ENCODE results near the gene FNDC3B.
"Not testable (repeated sequence)": the region's sequence is repeated elsewhere in the genome, so short reads cannot be mapped to it uniquely, and the experiment has no call there.

Gene FNDC3B

GRCh38 chr3:172225215-172225707, 185.9 kb downstream of the FNDC3B start:
- no peak for DNase-seq

DNA sequence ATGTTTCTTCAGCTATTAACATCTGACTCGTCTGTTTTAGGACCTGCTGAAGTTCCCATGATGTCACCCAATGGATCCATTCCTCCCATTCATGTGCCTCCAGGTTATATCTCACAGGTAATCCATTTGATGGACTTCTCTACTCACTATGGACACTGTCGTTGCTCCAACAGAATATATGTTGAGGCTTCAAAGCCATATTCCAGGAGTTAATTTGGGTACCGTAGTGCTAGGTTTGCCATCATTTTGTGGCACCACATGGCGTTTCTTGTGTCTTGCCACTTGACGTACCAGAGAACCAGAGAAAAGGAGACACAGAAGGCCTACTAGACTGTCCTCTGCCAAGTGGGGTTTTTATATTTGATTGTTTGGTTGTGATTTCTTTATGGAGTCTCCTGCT, 187.5 kb downstream of the FNDC3B start:
- no peak for DNase-seq

- no peak for DNase-seq
Measured at GRCh38 chr3:172227340-172228035, 188.1 kb downstream of the FNDC3B start.

GRCh38 chr3:172228036-172228415, 188.6 kb downstream of the FNDC3B start:
- no peak for DNase-seq

- DNase-seq: no peak
Measured at GRCh38 chr3:172229462-172229861, 190.1 kb downstream of the FNDC3B start.

DNA sequence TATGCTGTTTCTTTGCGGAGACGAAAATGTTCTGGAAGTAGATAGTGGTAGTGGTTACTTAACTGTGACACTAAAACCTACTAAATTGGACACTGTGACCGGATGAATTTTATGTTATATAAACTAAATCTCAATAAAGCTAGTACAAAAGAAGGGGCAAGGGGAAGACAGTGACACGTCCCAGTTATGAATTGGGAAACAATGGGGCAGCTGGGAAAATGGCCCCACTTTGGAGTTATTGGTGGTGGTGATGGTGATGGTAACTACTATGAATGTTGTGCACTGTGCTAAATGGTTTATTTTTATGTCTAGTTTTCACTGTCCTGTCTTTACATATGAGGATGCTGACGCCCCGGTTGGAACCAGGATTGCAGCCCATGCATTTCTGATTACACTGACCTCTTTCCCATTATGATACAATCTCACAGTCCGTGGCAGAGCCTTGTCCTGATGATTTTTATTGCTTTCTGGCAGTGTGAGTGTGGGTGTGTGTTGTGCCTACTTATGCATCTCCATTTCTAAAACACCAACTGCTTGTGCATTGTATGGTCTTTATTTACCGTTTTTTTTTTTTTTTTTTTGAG, 192.0 kb downstream of the FNDC3B start:
- no peak for DNase-seq

- DNase-seq: no peak
Measured at GRCh38 chr3:172232579-172233212, 193.3 kb downstream of the FNDC3B start.

DNA sequence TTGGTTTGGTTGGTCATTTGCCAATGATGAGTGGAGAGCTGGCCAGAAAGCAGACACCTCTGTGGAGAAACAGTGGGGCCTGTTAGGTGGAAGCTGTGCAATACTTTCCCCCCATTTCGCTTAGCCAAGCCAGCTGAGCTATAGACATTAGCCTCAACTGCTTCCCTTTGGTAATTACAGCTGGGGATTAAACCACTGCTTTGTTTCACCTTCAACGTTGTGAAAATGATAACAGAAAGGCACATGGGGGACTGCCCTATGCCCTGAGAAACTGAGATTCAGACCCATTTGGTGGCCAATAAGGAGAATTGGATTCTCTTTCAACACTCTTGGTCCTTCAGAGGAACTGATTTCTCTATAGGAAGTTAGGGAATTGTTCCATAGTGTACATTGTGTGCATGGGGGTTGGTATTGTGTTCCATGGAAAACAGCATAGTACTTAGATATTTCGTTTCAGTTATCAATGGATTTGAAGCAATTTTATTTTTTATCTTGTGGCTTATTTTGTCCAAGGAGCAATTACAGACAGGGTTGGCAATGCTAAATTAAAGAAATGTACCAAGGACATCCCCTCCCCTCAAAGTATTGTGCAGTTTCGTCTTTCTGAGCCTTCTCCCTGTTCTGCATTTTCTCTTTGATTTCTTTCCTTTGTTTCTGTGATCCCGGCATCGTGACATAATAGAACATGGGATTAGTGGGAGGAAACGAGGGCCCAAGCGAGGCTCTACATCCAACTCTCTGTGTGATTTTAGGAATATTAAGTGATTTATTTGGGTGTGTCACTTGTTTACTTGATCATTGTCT, 194.3 kb downstream of the FNDC3B start:
- DNase-seq: no peak

GRCh38 chr3:172235698-172236097, 196.3 kb downstream of the FNDC3B start:
- no peak for DNase-seq

DNA sequence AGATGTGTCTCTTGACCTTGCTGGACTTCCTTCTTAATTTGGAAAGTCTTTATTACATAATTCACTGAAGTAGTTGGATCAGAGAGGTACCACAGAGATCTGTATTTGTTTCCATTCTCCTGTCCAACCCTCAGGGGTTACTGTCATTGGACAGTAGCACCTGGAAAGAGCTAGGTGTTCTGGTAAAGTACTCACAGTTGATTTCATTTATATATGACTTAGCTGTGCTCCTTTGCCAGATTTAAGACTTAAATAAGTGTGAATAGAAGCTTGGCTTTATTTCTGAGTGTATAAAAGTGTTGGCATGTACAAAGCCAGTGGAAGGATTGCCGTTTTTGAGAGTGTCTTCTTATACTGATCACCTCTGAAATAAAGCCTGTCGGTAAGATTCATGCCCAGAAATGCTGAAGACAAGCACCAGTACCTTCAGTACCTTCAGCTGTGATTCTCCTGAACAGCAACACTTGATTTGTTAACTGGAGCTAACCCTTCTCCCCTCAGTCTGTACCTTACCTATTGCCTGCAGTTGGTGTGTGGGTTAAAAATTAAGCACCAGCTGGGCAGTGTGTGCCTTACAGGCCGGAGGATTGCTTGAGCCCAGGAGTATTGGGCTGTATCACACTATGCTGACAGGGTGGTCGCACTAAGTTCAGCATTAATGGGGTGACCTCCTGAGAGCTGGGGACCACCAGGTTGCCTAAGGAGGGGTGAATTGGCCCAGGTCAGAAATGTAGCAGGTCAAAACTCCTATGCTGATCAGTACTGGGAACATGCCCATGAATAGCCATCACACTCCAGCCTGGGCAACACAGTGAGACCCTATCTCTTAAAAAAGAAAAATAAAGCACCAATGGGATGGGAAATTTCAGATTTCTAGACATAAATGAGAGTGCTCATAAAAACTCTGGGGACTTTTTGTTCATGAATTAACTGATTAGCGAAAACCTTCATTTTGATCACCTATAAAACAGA, 197.7 kb downstream of the FNDC3B start:
- DNase-seq: no peak

GRCh38 chr3:172238188-172238587, 198.8 kb downstream of the FNDC3B start:
- DNase-seq: no peak

- no peak for DNase-seq
Measured at GRCh38 chr3:172239218-172239790, 199.9 kb downstream of the FNDC3B start.

DNA sequence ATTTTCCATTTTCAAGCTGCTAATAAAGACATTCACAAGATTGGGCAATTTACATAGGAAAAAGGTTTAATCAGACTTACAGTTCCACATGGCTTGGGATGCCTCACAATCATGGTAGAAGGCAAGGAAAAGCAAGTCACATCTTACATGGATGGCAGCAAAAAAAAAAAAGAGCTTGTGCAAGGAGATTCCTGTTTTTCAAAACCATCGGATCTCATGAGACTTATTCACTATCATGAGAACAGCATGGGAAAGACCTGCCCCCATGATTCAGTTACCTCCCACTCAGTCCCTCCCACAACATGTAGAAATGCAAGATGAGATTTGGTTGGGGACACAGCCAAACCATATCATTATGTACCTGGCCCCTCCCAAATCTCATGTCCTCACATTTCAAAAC, 202.0 kb downstream of the FNDC3B start:
- no peak for DNase-seq

GRCh38 chr3:172242471-172242870, 203.1 kb downstream of the FNDC3B start:
- DNase-seq: not testable (repeated sequence)

- DNase-seq: not testable (repeated sequence)
Measured at GRCh38 chr3:172243376-172243775, 204.0 kb downstream of the FNDC3B start.

DNA sequence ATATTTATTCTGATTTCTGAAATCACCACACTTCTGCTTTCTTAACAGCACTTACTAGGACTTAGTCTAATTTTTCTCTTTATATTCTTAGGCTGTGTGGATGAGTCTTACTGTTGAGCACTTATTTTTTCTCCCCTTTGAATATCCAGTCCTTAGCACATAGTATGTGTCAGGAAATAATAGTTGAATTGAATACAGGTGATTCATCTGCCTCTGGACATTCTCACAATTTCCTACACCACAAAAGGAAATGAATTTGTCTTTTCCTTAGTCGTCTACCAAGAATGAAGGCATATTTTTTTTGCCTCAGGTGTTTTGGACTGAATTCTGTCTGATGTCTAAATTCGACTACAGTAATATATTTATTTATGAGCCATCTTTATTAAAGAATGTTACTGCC, 204.6 kb downstream of the FNDC3B start:
- DNase-seq: no peak

DNA sequence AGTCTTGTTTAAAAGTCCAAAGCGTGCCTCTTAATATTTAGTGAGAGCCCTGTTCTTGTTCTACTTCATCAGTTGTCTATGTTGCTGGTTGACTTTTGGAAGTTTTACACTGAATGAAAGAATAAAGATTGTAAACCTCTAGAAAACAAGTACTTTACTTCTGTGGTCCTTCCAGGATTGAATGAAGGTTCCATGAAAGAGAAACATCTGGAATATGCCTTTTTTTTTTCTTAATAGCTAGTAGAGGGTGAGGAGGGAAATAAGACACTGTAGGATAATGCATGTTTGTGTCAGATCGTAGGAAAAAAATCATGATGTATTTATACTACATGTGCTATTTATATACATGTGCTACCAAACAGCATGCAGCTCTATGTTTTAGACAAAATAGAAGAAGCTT, 205.9 kb downstream of the FNDC3B start:
- no peak for DNase-seq

DNA sequence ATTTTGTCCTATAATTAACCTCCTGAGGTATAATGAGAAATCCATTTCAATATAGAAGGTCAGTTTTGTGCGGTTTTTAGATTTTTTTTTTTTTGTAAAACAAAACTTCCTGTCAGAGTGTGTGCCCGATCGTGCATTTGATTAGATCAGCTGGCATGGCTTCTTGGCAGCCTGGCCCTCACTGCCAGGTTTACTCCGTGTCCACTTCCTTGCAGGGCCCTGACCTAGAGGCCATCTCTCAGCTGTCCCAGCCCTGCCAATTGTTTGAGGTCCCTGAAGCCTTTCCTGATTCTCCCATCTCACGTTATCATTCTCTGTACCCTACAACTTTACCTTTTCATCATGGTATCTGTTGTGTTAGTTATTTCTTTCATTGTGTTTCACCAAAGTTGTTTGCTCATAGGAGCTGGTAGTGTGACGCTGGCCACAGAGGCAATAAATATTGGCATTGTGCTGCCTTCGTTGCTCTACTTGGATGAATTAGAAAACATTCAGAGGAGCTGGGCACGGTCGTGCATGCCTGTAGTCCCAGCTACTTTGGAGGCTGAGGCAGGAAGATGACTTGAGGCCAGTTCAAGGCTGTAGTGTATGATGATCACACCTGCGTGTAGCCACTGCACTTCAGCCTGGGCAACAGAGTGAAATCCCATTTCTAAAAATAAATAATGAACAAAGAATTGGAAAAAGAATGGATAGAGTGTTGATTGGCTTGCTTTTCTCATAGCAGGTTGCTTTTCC, 206.9 kb downstream of the FNDC3B start:
- no peak for DNase-seq

DNA sequence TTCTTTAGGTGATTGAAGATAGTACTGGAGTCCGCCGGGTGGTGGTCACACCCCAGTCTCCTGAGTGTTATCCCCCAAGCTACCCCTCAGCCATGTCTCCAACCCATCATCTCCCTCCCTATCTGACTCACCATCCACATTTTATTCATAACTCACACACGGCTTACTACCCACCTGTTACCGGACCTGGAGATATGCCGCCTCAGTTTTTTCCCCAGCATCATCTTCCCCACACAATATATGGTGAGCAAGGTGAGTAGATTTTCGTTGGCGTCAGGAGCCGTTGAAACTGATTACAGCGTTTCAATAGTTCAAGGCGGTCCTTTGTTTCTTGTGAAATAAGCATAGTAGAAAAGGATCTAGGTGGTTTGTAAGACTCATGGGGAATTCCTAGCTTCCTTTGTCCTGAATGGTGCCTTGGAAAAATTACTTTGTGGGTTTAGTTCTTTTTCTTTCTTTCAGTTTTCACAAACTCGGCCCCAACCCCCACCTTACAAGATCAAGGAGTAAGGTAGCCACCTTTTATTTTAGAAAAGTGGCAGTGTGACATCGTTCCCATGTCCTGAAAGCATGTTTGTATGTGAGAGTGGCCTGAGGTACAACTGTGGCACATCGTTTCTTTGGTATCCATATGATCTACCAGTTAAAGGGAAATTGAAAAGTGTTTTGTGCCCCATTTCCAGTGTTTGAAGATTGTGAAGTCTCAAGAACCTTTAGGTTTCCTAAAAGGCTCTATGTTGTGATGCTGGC, 208.3 kb downstream of the FNDC3B start:
- no peak for DNase-seq

- DNase-seq: no peak
Measured at GRCh38 chr3:172249039-172249438, 209.7 kb downstream of the FNDC3B start.
